Small intestine (tissue), 7 donors: ENCODE measurements around the gene DOCK9. TPM values are rescaled to one million over a fixed set of nuclear protein-coding genes. Genes with fewer than 3 reads are reported as not detected.

Source experiments
- DNase-seq, 2 donors: peaks; one replicate each; pipeline versions ENCODE4 v3.0.0 to v3.0.0-alpha.2; 2013
- FAIRE-seq: peaks from 2 replicates; lab custom pipeline; 2012; peaks lifted over from hg19 to GRCh38; lab: Jason Lieb, UNC
- H3K27ac ChIP-seq, 3 donors: one replicate each; pipeline ENCODE4 v1.5.1; 2013; ENCODE audit warnings: low read length in 2 of 3, mild to moderate bottlenecking in 2 of 3, control low read depth in 1 of 3, inconsistent platforms in 1 of 3, low read depth in 1 of 3, moderate library complexity in 1 of 3
- H3K27me3 ChIP-seq, 3 donors: one replicate each; pipeline ENCODE4 v1.6.1; 2013; ENCODE audit warnings: low read length in 3 of 3, inconsistent platforms in 1 of 3; ENCODE audit not compliant: control insufficient read depth in 3 of 3, insufficient read depth in 3 of 3
- H3K36me3 ChIP-seq, 3 donors: one replicate each; pipeline ENCODE4 v1.6.1; 2013; ENCODE audit warnings: low read length in 3 of 3, inconsistent platforms in 1 of 3, low read depth in 1 of 3, mild to moderate bottlenecking in 1 of 3, moderate library complexity in 1 of 3; ENCODE audit not compliant: control insufficient read depth in 3 of 3, insufficient read depth in 2 of 3
- H3K4me1 ChIP-seq, 3 donors: one replicate each; pipeline ENCODE4 v1.6.1; 2013; ENCODE audit warnings: low read length in 2 of 3, inconsistent platforms in 1 of 3, low read depth in 1 of 3, mild to moderate bottlenecking in 1 of 3, moderate library complexity in 1 of 3; ENCODE audit not compliant: control insufficient read depth in 3 of 3, insufficient read depth in 2 of 3
- H3K4me3 ChIP-seq, 3 donors: one replicate each; pipeline ENCODE4 v1.5.1; 2013; ENCODE audit warnings: low read length in 3 of 3, control low read depth in 1 of 3, inconsistent platforms in 1 of 3, low read depth in 1 of 3, mild to moderate bottlenecking in 1 of 3, moderate library complexity in 1 of 3
- H3K9me3 ChIP-seq, 2 donors: one replicate each; pipeline ENCODE4 v1.6.1; 2013; ENCODE audit warnings: low read depth in 1 of 2, low read length in 1 of 2; ENCODE audit not compliant: control insufficient read depth in 2 of 2, insufficient read depth in 1 of 2
- WGBS, 3 donors: extraction: QIAGEN DNeasy Blood & Tissue Kit; methylation state at CpG; one replicate each; pipeline ENCODE4 v1.1.7; 2013; 5-methylcytosine and 5-hydroxymethylcytosine counted together
- polyA plus RNA-seq, 4 donors: library from polyadenylated mRNA; stranded (reverse) in 3 of 4; unstranded in 1 of 4; fragments of 200-250 nt in 3 of 4; fragments of 120-200 nt in 1 of 4; gene quantifications; one replicate each; pipeline versions ENCODE4 v1.2.1 to v1.2.3, GENCODE V29; 2013
- donor health status: healthy with polysubstance abuse.
- donor health status: control.
- donor health status: control.
- donor health status: Bipolar disorder and iron deficiency.
- donor health status: healthy.

DOCK9 gene
- polyA plus RNA-seq, 4 donors = 18.6 to 84.3 (median 37.0) TPM

DNA sequence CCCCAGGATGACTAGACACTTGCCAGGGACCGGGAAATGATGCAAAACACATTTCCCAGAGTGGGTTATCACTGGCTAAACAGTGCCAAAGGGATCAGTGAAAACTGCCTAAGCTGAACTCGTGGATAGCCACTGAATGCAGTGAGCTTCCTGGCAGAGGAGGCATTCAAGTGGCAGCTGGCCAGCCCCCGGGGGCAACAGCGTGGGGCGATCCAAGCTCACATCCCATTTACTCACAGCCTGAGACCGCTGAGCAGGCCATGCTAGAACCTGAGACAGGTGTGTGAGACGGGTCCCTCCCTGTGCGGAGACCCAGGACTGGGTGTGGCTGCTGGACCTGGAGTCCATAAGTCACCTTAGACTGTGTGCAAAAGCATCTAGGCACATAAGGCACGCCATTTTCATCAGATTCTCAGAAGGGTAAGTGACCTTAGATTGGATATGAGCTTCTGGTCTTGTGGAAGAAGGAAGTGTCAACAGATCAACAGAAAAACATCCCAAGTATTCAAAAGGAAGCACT, 173.5 kb downstream of the DOCK9 start:
- DNase-seq (peak; percentile 52 to 85), FAIRE-seq (no peak)
- H3K9me3 ChIP-seq = no peaks in the 10 kb centered on the region
- H3K36me3 ChIP-seq = peaks cover 0 to 52% (median 5%) of the 10 kb centered on the region in 3 donors
- peak overlapping the region; percentile 62 to 73 (median 67) for H3K27ac ChIP-seq
- H3K4me1 ChIP-seq = peaks cover 0 to 33% (median 9%) of the 10 kb centered on the region in 3 donors
- no peak overlapping the region for H3K4me3 ChIP-seq
- H3K27me3 ChIP-seq = no peaks in the 10 kb centered on the region
- WGBS, 3 donors = 60 to 84% (median 72%) methylated on average over 9 of the region's 9 CpGs

DNA sequence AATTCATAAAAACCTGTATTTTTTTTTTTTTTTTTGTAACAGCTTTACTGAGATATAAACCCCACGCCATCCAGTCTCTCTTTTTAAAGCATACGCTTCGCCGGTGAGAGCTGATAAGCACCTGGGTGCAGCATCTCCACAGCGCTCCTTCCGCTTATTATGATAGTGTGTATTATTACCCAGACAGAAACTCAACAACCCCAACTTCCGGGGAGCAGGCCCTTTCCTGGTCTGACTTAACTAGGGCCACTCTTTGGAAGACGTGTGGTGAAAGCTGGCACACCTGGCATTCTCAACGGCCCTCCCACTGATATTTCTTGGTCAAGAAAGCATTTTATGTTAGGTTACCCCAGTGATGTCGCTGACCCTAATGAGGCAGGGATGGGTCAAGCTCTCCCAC, 173.9 kb downstream of the DOCK9 start:
- 59 to 80% (median 74%) methylated on average over 10 of the region's 10 CpGs for WGBS, 3 donors
- Histone ChIP-seq H3K27ac (peak overlapping the region; percentile 62 to 73 (median 67)), H3K4me3 (no peak overlapping the region), H3K36me3 (peaks cover 0 to 49% (median 5%) of the 10 kb centered on the region in 3 donors), H3K27me3 (no peaks in the 10 kb centered on the region), H3K9me3 (no peaks in the 10 kb centered on the region), H3K4me1 (peaks cover 0 to 33% (median 9%) of the 10 kb centered on the region in 3 donors)
- DNase-seq (peak in 1 of 2 donors; percentile 68), FAIRE-seq (no peak)

DNA sequence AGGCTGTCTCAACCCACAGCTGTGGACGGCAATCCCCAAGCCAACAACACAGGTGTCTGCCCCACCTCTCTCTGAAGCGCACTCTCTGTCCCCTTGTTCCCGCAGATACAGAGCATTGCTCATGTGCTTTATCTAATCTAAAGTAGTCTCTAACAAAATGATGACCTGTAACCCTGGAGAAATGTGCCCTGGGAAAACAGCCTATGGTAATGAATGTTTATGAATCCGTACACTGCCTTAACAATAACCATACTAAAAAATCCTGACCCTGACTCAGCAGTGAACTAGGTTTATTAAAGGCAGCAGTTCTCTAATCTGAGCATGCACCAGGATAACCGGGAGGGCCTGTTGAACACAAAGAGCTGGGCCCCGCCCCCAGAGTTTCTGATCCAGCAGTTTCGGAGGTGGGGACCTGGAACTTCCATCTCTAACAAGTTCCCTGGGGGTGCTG, 174.7 kb downstream of the DOCK9 start:
- H3K9me3 ChIP-seq = no peaks in the 10 kb centered on the region
- no peak overlapping the region for H3K4me3 ChIP-seq
- H3K27me3 ChIP-seq = no peaks in the 10 kb centered on the region
- FAIRE-seq (no peak), DNase-seq (peak; percentile 84 to 95)
- H3K27ac ChIP-seq = peak overlapping the region; percentile 73 to 93 (median 85)
- H3K4me1 ChIP-seq = peaks cover 0 to 33% (median 9%) of the 10 kb centered on the region in 3 donors
- WGBS, 3 donors = 16 to 66% (median 48%) methylated on average over 7 of the region's 7 CpGs
- H3K36me3 ChIP-seq = peaks cover 0 to 56% (median 5%) of the 10 kb centered on the region in 3 donors

DNA sequence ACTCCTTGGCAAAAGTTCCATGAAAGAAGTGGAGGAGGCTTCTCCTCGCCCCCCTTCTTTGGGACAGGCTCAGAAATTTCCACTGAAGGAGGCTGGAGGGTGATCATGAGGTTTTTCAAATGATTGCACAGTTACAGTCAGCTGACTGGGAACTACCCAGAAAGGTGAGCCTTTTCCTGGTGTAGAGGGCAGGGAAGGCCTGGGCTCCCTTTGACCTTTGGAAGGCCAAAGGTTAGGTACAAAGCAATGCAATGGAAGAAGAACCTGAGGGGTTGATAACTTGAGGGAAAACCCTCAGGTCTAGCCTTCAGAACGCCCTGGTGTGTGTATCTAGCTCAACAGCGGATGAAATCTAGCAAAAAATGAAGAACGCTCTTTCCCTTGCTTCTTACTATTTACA, 175.3 kb downstream of the DOCK9 start:
- Histone ChIP-seq H3K27me3 (no peaks in the 10 kb centered on the region), H3K4me1 (peaks cover 0 to 33% (median 9%) of the 10 kb centered on the region in 3 donors), H3K4me3 (no peak overlapping the region), H3K36me3 (peaks cover 0 to 58% (median 5%) of the 10 kb centered on the region in 3 donors), H3K27ac (peak overlapping the region; percentile 73 to 93 (median 85)), H3K9me3 (no peaks in the 10 kb centered on the region)
- peak; percentile 77 to 83 for DNase-seq
- WGBS, 3 donors = 85 to 93% (median 89%) methylated on average over 4 of the region's 4 CpGs
- FAIRE-seq = no peak

DNA sequence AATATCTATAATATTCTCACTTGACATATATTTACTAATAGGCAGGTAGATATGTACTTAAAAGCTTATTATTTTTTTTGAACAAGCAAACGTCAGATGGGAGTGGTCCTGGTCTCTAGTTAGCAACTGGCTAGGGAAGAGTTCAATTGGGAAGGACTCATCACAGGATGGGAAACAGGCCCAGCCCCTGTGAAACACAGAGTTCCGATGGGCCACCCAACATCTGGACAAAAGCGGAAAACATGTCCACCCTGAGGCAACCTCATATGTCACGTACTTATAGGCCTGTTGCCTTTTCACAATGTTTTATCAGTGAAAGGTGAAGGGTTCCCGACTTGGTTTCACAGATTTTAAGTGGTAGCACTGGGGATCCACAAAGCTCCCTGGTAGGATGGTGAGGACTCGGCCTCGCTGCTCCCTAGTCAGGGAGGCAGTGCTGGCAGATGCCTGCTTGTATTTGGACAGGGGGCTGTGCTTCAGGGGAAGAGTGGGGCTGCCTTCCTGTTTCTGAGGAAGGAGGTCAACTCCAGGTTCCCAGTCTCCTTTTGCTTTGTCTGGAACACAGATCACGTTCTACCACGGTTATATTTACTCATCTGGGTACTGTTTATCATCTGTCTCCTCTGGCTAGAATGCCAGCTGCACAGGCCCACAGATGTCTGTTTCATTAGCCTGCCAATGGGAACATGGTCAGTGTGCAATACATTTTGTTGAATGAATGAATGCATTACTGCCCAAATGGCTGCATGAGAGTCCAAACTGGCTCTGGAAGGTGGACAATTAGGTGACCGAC, 176.0 kb downstream of the DOCK9 start:
- peak overlapping the region; percentile 73 to 93 (median 85) for H3K27ac ChIP-seq
- peaks cover 0 to 33% (median 9%) of the 10 kb centered on the region in 3 donors for H3K4me1 ChIP-seq
- H3K9me3 ChIP-seq = no peaks in the 10 kb centered on the region
- no peaks in the 10 kb centered on the region for H3K27me3 ChIP-seq
- FAIRE-seq = no peak
- 79 to 83% (median 79%) methylated on average over 10 of the region's 10 CpGs for WGBS, 3 donors
- no peak for DNase-seq
- peaks cover 0 to 60% (median 5%) of the 10 kb centered on the region in 3 donors for H3K36me3 ChIP-seq
- no peak overlapping the region for H3K4me3 ChIP-seq

DNA sequence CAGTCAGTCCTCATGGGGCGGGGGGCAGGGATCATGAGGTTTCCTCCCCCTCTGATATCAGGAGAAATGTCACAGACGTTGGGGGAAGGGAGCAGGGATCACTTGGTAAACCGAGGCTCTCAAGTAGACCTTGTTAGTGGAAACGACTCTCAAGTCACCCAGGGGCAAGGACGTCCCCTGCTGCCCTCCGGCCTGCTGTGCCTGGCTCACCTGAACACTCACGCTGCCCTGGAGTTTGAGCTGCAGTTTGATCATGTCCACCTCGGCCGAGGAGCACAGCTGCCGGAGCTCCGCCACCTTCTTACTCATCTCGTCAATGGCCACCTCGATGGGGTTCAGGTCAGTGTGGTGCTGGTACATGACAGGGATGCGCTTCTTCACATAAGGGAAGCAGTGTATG, 177.8 kb downstream of the DOCK9 start:
- DNase-seq (no peak), FAIRE-seq (no peak)
- Histone ChIP-seq H3K27me3 (no peaks in the 10 kb centered on the region), H3K27ac (no peak overlapping the region), H3K9me3 (no peaks in the 10 kb centered on the region), H3K36me3 (peaks cover 0 to 62% (median 9%) of the 10 kb centered on the region in 3 donors), H3K4me3 (no peak overlapping the region), H3K4me1 (peaks cover 0 to 33% (median 9%) of the 10 kb centered on the region in 3 donors)
- 92 to 94% (median 93%) methylated on average over 14 of the region's 14 CpGs for WGBS, 3 donors

DNA sequence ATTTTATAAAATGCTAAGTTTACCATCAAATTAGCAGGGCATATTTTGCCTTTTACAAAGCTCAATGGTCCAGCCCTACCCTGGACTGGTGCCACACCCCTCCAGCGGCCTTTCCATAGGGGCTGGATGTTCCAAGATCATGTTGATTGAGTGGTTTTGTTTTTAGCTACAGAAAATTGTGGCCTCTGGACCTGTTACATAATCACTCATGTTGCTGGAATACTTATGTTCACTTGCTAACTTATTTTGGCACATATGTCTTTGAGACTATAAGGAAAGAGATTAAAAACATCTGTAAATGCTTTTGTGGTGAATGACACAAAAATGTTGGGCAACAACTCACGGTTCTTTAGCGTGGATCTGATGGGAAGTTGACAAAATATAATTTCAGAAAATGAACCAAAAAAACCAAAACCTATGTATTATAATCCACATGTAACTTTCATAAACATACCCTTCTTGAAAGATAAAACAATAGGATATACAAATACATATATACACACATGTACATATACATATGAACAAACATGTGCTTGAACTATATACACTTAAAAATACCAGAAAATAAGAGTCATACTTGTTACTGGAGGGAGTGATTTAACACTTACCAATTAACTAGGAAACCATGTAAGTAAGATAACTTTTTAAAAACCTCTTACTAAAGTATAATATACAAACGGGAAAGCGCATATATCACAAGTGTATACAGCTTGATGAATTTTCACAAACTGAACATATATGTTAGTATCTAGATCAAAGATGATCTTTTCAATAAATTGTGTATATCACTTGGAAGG, 178.8 kb downstream of the DOCK9 start:
- DNase-seq = peak in 1 of 2 donors; percentile 41
- peaks cover 2 to 63% (median 6%) of the 10 kb centered on the region in 3 donors for H3K36me3 ChIP-seq

DNA sequence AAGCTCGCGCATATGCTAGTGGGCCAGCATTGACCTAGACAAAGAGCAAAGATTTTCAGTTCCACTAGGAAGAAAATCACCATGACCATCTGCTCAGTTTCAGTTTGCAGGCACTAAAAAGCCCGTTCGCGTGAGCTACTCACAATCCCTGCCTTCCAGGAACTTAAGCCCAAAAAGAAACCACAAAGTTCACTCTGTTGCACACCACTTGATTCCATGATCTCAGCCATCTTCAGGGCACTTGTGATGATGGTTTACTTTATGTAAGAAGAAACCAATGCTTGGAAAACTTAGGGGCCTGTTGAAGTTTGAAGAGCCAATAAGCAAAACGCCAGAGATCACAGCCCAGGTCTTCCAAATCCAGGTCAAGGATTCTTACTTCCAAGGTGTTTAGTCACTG, 180.4 kb downstream of the DOCK9 start:
- FAIRE-seq = no peak
- WGBS, 3 donors = 80 to 93% (median 89%) methylated on average over 6 of the region's 6 CpGs
- Histone ChIP-seq H3K4me1 (peaks cover 0 to 12% (median 0%) of the 10 kb centered on the region in 3 donors), H3K36me3 (peaks cover 2 to 64% (median 6%) of the 10 kb centered on the region in 3 donors), H3K27me3 (no peaks in the 10 kb centered on the region), H3K4me3 (no peak overlapping the region), H3K9me3 (no peaks in the 10 kb centered on the region), H3K27ac (no peak overlapping the region)
- no peak for DNase-seq

More for the DNA sequence above, 178.8 kb downstream of the DOCK9 start:
- Histone ChIP-seq H3K4me3 (no peak overlapping the region), H3K27ac (no peak overlapping the region), H3K27me3 (no peaks in the 10 kb centered on the region), H3K4me1 (peaks cover 0 to 24% (median 2%) of the 10 kb centered on the region in 3 donors), H3K9me3 (no peaks in the 10 kb centered on the region)
- FAIRE-seq = peak; percentile 10
- WGBS, 3 donors = 77 to 81% (median 78%) methylated on average over 5 of the region's 5 CpGs
